ENCODE results near the gene AGAP1. TPM values are rescaled to one million over a fixed set of nuclear protein-coding genes. Genes with fewer than 3 reads are reported as not detected.

Gene AGAP1
- total RNA-seq, 1 donor from 2014 or later: 10.5 TPM

DNA sequence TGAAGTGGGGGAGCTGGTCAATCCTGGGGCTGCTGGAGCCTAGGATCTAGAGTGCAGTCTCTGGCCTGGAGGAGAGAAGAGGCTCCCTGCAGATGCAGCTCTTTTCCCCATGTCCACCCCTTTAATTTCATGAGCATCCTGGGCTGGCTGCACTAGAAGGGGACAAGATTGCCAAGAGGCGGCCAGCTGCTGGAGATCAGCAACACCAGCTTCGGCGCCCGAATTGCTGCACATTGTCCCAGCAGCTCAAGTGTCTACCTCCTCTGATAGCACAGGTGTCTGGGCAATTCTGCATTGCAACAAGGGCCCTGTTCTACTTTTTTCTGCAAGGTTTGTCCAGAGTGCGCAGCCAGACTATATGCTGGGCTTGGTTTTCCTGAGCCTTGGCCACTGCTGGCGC, 125.7 kb downstream of the AGAP1 start:
- DNase-seq (ENCODE audit: low spot score) (no peak), ATAC-seq (no peak)

DNA sequence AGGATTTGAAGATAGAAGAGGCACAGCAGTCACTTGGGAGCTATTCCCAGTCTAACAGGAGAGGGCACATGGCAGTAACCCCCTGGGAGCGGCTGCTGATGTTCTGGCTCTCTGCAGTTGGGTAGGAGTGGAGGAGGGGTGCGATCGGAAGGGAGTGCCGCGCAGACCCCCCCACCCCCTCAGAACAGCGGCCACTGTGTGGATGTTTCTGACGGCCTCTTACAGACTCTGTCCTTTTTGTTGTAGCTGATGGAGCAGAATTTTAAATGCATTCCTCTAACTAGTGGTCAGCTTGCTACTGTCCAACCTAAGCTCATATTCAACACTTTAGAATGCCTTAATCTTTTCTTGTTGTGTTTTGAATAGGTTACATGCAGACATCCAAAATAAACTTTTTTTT, 127.9 kb downstream of the AGAP1 start:
- no peak for DNase-seq (ENCODE audit: low spot score)
- no peak for ATAC-seq

DNA sequence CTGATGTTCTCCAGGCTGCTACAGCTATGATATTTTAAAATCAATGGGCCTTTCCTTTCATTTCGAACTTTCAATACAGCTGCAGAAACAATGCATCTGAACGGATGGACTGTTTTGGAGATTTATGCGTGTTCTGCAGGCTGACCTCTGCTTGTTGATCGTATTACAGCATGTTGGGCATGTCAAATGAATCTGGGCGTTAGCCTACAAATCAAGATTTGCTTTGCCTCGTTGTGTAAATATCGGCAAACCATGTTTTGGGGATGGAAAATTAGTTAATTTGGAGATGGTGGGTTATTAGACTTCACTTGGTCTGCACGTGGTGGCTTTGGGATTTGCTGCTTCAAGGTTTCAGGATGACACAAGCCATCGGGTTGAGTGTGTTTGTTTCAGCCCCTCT, 129.3 kb downstream of the AGAP1 start:
- DNase-seq (ENCODE audit: low spot score): no peak
- no peak for ATAC-seq

DNA sequence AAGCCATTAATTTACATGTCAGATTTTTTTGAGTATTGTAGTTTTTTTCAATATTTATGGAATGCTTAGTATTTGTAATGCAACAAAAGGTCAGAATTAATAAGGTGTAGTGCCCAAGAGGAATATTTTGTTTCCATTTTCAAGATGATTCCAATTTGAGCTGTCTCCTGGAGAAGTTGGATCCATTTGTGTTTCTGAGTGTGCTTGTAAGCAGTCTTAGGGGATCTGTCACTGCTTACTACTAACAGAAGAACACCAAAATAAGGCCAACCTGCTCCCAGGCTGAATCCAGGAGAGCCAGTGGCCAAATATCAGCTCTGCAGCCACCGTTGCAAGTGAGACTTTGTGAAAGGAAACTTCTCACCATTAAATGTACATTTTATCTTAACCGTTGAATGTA, 129.9 kb downstream of the AGAP1 start:
- DNase-seq (ENCODE audit: low spot score): no peak
- no peak for ATAC-seq

DNA sequence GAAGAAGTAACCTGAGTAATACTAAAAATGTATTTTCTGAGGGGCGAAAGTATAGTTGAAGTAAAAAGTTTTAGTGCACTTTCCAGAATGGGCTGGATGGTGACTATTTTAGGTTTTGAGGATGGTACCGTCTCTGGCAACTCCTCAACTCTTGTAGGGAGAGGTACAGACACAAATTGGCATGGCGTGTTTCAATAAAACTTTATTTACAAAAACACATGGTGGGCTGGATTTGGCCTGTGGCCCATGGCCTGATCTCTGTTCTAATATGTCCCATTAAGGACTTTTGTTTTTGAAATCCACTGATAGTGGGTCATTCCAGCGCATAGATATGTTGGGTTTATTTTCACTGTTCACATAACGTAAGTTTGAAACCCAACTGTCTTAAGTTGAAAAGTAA, 132.8 kb downstream of the AGAP1 start:
- ATAC-seq (no peak), DNase-seq (ENCODE audit: low spot score) (no peak)

DNA sequence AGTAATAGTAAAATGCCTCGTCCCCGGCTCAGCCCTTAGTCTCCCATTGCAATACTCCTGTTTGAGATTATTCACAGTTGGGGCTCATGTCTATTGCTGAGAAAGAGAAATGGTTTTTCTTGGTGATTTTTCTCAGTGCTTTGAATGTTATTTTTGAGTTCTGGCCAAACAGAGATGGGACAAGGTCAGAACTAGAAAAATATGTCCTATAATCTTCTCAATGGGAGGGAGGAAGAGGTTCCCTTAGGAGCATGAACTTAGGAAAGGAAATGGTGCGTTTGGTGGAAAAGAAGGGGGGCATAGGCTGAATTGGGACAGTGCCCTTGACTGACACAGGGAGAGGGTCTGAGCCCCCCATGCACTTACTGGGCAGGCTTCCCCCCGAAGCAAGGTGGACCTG, 133.8 kb downstream of the AGAP1 start:
- no peak for ATAC-seq
- DNase-seq (ENCODE audit: low spot score): no peak

DNA sequence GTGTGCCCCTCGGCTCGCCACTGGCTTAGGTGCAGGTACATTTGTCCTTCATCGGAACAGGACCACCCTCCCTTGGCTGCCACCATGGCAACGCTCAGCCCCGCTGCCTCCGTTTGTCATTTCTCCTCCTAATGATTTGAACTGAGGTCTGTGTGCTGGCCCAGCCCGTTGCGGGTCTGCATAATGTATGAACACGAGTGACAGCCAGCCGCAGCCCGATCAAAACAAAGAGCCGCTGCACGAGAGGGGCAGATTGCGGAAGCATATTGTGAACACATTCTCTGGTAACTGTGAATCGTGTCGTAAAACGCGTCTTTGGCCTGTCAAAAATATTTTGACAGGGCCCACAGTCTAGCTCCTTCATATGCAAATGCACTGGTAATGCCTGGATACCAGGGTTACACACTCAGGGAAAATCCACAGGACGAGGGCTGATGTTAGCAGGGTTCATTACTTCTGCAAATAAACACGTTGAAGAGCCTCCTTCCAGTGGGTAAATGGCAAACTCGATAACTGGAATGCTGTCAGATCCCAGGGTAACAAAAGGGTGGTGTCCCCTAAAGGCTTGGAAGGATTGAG, 137.0 kb downstream of the AGAP1 start:
- ATAC-seq: no peak
- no peak for DNase-seq (ENCODE audit: low spot score)

DNA sequence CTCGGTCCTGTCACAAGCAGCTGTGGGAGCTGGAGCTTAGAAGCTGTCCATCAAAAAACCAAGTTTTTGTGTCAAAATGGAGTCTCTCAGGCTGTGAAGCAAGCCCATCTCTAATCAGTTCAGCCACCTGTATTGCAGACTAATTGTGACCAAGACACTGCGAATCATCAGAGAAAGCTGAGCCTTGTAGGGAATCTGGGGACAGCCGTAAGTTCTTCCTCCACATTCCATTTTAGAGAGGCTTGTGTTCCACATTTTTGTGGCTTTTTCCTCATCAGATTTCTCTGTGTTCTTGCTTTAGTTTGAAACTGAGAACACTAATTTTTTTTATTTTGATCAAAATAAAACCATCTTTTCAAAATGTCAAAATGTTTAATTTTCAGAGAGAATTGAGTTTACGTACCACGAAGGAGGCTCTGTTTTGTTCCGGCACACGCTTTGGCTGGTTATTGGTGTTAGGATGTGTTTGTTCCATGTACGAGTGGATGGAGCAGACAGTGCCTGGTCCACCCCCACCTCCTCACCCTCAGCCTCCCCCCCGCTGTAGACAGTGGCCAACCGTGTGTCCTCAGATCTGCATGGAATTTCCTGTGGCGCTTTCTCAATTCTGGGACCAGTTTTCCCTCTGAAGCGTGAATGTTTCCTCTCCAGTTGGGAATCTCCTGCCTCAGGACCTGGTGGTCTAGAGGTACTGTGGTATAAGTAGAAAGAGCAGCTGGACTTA, 140.8 kb downstream of the AGAP1 start:
- no peak for DNase-seq (ENCODE audit: low spot score)
- ATAC-seq: no peak

DNA sequence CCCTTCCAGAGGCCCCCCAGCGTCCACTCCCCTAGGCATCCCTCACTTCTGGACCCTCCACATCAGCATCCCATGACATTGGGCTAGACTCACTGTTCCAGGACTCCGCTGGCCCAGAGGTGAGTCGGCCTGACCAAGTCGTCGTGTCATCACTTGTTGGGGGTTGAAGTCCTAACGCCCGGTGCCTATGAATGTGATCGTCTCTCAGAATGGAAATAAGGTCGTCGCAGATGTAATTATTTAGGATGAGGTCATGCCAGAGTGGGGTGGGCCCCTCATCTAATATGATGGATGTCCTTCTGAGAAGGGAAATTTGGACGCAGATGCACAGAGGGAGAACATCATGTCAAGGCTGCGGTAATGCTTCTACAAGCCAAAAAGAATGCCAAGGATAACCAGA, 142.7 kb downstream of the AGAP1 start:
- no peak for ATAC-seq
- DNase-seq (ENCODE audit: low spot score): no peak

DNA sequence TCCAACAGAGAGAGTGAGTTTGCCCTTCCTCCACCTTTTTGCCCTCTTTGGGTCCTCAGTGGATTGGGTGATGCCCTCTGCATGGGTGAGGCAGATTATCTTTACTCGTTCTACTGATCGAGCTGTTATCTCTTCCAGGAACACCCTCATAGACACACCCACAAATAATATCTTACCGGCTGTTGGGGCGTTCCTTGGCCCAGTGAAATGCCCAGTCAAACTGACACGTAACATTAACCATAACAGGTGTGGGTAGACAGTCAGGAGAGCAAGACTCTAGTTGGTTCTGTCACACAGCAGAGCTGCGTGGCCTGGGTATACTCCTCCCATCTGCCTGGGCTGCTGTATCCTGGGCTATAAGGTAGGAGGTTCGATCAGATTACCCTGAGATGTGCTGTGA, 144.1 kb downstream of the AGAP1 start:
- ATAC-seq (no peak), DNase-seq (ENCODE audit: low spot score) (no peak)

DNA sequence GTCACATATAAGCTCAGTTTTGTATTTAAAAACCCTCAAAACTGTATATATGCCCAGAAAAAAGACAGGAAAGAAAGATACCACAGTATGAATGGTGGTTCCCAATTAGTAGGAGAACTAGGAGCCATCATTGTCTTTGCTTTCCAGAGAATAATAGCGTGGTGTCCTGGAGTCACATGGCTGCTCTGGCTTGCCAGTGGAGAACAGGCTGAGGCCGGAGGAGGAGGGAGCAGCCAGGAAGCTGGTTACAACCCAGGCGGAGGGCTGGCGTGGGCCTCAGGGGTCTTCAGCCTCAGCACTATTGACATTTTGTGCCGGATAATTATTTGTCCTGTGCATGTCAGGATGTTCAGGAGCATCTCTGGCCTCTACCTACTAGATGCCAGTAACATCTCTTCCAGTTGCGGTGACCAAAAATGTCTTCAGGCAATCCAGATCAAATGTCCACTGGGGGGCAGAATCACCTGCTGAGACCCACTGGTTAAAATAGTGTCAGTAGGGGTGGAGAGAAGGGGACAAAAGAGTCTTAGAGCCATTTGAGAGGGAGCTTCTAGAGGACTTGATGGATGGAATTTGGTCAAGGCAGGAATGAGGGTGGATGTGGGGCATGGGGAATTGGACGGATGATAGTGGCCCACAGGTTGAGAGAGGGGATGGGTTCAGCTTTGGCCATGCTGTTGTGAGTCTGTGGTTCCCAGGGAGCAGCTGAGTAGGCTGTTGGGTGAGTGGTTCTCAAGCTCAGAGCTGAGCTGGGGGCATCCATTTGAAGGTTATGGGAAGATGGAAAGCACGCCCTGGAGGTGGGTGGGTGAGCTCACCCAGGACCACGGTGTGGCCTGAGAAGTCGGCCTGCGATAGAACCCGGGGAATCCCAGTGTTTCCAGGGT, 144.9 kb downstream of the AGAP1 start:
- DNase-seq (ENCODE audit: low spot score): no peak
- no peak for ATAC-seq

DNA sequence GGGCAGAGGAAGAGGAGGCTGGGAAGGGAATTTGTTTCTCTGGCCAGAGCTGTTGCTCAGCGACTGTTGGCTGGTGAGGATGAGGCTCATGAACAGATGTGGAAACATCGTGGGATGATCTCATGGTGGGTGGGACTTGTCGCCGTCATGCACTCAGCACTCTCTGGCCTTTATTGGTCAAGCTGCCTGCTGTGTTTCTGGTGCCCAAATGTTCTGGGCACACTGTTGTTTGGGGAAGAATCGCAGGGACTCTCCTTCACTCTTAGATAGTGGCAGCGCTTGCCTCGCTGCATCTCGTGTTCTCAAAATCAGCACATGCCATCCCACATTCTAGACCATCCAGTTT, 145.6 kb downstream of the AGAP1 start:
- peak; percentile 31 for ATAC-seq
- no peak for DNase-seq (ENCODE audit: low spot score)

DNA sequence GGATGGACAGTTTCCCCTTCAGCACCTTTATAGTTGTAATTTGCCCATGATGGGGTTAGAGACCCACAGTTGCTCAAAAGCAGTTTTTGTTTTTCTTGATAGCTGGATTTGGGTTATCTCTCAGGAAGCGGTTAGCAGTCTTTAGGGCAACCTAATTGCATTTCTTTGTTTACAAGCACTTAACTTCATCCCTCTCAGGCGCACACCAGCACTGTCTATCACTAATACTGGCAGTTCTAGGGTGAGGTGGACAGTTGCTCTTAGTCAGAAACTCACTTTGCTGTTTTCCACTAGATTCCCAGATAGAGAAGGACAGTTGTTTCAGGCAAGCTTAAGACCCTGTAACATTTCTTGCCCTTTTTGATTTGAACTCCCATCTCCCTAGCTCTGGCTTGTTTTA, 146.0 kb downstream of the AGAP1 start:
- ATAC-seq: no peak

DNA sequence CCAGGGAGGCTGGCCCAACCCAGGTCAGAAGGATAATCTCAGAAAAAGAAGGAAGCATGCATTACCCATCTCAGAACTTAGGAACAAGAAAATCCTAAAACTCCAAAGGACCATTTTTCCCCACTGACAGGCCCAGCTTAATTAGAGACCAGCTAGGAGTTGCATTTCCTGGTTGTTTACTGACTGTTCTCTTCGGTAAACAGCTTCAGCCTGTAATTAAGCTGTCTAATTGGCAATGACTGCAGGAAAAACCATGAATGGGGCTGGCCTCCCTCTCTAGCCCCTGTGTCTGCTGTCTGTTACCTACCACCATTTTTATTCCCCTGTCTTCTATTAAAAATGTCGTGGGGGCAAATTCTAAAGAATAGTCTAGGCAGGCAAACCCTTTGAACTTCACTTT, 146.5 kb downstream of the AGAP1 start:
- ATAC-seq: no peak

More for the DNA sequence above, 146.0 kb downstream of the AGAP1 start:
- no peak for DNase-seq (ENCODE audit: low spot score)

DNA sequence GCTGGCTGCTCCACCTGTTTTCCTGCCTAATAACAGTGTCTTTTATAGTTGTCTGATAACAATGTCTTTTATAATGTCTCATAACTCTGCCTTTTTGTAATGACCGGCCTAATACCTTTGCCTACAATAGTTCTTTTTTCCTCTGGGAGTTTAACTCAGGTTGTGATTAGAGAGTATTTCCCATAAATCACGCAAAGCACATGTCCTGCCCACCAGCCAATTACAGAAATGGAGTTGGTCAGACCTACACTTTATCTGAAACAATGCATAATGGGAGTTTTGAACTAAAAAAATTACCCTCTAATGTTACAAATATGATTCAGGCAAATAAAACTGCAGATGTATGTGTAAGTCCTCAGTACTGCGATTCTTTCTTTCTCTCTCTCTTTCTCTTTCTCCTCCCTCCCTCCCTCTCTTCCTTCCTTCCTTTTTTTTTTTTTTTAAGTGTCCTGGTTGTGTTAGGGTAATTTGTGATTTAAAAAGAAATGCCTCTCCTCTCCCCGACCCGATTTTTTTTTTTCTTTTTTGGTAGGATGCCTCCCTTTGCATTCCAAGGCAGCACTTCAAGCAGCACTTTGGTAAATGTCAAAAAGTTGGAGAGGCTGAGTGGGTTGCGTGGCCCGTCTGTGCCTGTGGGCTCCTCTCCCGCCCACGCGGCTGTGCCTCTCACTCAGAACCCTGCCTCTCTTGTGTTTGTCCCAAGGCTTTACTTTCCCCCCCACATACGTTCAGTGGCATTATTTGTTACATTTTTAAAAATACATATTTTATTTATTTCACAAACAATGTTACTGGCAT, 147.3 kb downstream of the AGAP1 start:
- no peak for ATAC-seq
- DNase-seq (ENCODE audit: low spot score): no peak

More for the DNA sequence above, 146.5 kb downstream of the AGAP1 start:
- no peak for DNase-seq (ENCODE audit: low spot score)

DNA sequence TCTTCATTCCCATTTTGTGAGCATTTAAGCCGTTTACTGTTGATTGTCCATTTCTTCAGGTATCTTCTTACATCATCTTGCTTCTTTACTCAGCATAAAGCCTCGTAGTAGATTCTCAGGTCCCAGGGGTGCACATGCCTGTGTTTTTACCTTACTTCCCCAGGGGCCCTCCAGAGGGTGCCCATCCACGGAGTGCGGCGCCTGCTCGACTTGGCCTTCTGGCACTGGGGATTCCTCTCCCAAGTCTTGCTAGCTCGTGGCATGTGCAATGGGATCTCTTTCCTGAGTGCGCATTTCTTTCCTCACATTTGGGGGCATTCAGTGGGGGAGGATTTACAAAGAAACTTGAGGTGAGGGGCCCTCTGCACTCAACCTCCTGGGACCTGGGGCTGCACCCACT, 148.1 kb downstream of the AGAP1 start:
- ATAC-seq: no peak
- no peak for DNase-seq (ENCODE audit: low spot score)

DNA sequence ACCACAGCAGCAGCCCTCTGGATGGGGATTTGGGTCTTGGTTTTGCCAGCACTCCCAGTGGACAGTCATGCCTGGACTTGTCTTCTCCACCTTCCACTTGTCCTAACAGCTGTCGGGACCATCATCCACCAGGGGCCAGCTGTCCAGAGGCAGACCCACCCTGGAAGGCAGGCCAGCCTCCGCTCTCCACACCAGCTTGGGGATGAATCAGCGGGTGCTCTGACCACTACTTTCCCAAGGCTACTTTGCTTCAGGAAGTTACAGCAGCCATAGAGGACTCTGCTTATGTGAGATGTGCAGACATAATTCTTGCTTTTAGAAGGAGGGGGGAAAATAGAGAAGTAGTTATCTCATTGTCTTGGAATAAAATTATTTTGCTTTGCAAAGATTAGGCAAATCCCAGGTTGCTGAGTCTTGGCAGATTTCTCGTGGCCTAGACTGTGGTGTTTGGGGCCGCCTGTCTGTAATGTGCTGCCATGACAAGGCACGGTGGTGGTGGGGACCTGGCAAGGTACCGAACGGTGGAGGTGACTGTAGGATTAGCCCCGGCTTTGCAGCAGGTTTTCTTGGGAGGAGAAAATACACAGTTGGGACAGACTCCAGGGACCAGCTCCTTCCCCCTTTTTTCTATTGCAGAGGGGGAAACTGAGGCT, 148.7 kb downstream of the AGAP1 start:
- ATAC-seq (no peak), DNase-seq (ENCODE audit: low spot score) (no peak)

DNA sequence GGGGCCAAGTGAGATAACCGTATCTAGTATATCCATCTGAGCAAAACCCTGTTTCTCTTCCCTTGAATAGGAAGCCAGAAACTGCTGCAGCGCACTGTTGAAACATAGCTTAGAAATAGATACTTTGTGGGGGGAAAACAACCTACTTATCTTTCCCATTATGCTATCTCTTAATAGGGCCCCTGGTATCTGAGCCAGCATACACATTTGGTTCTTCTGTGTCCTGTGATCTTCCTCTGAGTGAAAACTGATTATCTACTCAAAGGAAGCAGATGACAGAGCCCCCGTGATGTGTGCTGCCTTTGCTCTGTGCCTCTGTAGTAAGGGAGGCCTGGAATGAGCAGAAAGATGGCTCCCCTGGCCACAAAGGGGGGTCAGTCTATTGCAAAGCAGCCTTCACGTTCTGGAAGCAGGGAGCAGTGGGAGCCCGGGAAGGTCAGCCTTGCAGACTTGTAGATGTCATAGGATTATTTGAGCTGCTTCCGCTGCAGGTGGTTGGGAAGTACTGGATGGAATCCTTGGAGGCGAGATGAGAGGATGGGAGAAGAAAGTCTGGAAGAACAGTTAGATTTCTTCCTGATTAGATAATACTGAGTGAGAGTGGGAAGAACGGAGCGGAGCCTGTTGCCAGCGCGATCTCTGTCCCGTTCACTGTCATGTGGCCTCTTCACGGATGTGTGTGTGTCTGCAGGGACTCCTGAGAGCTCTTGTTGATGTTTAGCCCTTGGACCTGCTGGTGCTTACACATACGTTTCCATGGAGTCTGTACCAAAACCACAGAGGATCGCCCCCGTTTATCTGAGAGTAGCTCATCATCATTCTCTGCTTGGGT, 150.1 kb downstream of the AGAP1 start:
- no peak for DNase-seq (ENCODE audit: low spot score)

DNA sequence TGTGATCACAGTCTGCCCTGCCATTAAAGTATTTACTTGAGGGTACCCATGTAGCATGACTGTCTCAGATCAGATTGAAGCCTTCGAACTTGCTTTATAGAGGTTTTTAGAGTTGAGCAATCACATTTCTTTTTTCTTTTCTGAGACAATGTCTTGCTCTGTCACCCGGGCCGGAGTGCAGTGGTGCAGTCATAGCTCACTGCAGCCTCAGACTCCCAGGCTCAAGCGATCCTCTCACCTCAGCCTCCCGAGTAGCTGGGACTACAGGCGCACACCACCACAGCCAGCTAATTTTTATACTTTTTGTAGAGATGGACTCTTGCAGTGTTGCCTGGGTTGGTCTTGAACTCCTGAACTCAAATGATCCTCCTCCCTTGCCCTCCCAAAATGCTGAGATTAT, 153.4 kb downstream of the AGAP1 start:
- no peak for DNase-seq (ENCODE audit: low spot score)
- no peak for ATAC-seq

More for the DNA sequence above, 150.1 kb downstream of the AGAP1 start:
- ATAC-seq: no peak

DNA sequence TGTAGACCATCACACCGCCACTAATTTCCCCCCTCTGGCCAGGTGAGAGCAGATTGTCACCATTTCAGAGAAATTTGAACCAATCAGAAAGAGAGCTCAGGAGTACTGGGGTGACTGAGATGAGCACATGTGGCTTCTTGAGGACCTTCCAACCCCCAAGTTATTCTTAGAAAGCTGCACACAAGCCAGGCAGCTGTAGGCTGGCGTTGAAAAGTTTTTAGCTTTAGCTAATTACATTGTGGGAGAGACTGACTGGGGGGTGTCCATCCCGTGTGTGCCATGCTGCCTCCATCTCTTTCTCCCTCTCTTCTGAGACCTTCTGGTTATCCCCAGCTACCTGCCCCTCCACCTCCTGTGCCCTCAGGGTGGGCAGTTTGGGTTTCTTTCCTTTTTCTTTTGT, 154.0 kb downstream of the AGAP1 start:
- ATAC-seq: no peak
- DNase-seq (ENCODE audit: low spot score): no peak

Data from left lobe of liver (tissue), 2 donors.